DMS 273 (cell line): ENCODE measurements around the gene TMEM35B.
"Not testable (repeated sequence)": the region's sequence is repeated elsewhere in the genome, so short reads cannot be mapped to it uniquely, and the experiment has no call there.

Experiments used
- DNase-seq: peaks from one replicate; lab custom pipeline; 2025; ENCODE audit not compliant: unreplicated experiment; lab: John Stamatoyannopoulos, UW

The TMEM35B gene

DNA sequence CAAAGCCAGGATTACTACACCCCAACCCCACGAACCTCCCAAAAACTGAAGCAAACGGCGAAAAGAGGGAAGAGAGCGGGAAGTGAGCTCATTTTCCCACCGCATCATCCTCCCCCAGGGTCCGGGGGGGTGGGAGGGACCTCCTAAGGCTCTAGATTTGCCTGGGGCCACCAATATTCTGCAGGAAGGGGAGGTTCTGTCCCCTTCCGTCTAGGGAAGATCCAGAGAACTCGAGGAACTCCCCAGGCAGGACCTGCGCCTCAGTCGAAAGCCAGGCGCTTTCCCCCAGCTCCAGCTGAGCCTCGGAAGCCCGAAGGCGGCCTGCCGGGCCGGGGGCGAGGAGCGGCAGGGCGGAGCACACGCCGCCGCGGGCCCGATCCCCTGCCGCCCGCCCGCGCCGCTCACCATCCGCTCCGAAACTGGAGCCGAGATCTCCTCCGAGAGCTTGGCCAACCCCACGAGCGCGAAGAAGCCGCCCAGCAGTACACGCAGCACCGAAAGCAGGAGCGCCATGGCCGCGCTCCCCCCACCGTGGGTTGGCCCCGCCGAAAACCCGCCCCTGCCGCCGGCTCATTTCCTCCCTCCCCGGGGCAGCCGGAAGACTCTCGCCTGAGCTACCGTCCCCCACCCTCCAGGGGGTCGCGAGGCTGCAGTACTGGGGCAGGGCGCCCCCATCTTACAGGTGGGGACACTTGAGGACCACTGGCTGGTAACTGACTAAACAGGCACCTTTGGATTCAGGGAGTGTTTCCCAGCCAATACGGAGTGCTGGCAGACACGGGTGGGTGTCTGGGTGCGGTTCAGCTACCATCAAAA is at the start of gene TMEM35B:
TMEM35B (minus strand) TSS at position 555 of the 816 bp plus-strand sequence; CDS start at position 513, 42 bp downstream.
- DNase-seq, result peak; percentile 78

DNA sequence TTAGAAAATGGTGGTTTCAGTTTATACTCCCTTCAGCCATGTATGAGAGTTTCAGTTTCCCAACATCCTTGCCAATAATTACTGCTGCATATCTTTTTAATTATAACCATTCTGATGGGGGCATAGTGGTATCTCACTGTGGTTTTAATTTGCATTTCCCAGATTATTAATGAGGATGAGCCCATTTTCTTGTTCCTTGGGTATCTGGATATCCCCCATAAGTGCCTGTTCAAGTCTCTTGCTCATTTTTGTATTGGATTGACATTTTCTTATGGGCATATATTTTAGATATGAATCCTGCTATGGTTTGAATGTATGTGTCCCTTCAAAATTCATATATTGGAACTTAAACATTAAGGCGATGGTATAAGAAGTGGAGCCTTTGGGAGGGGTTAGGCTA is 48.2 kb upstream of the TMEM35B start:
- DNase-seq, result no peak

DNA sequence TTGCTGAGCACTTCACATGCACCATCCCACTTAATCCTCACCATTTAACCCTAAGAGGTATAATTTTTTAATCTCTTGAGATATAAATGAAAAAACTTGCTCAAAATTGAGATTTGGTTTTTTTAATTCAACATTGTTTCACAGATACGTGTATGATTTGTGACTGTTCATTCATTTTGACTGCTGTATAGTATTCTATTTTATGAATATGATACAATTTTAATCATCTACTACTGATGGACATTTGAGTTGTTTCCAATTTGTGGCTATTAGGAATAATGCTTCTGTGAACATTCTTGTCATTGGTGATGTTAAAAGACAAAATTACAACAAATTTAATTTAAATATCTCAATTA is 47.2 kb upstream of the TMEM35B start:
- no peak for DNase-seq

DNA sequence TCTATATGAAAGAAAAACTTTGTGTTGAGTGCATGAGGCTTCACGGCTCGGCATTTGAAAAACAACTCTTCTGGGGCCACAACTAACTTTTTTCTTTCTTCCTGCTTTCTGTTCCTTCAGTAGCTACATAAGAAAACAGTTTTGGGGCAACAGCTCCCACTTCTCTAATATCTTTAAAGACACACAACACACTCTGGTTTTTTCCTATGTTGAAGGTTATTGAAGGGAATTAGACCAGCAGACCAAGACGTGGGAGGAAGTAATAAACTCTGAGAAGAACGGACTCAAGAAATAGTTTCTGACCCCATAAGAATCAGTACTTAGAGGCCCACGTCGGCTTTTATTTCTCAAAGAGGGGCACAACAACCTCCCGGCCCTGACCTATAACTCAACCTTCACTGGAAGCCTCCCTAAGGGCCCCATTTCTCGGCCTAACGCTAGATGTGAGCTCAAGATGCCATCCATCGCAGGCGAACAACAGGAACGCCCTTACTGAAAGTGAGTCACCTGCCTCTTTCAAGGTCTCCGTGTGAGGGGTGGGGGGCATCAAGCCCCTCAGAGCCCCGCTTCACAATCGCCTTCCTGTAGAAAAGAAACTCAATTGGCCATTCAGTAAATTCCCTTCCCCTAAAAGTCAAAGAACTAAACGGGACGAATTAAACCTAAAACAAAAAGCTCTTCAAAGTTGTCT is 45.8 kb upstream of the TMEM35B start:
- DNase-seq, result peak; percentile 55

DNA sequence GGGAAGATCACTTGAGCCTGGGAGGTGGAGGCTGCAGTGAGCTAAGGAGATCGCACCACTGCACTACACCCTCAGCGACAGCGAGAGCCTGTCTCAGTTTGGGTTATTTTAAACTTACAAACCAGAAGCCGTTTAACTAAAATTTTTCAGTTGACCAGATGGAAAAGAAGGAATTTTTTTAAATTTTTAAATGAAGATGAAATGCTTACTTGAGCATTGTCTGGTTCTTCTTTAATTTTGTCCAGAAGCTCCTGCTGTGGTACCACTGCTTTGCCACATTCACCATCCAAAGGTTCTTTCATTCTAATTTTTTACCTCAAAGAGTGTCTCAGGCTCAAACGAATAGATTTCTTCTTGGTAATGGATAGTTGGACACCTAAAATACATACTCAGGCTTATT is 45.2 kb upstream of the TMEM35B start:
- DNase-seq, result no peak

DNA sequence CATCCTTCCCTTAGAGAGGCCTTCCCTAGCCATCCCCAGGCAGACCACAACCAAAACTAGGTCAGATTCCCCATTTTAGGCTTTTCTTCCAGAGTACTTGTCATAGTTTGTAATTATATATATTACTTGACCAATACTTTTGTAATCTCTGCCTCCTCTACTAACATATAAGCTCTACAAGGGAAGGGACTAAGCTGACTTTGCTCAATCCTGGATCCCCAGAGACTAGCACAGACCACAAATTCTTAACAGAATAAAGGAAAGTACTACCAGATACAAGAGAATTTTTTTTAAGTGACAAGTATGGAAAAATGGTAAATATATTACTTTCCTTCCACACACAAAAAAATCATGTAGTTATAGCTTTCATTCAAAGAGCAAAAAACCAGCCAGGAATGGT is 44.6 kb upstream of the TMEM35B start:
- no peak for DNase-seq

DNA sequence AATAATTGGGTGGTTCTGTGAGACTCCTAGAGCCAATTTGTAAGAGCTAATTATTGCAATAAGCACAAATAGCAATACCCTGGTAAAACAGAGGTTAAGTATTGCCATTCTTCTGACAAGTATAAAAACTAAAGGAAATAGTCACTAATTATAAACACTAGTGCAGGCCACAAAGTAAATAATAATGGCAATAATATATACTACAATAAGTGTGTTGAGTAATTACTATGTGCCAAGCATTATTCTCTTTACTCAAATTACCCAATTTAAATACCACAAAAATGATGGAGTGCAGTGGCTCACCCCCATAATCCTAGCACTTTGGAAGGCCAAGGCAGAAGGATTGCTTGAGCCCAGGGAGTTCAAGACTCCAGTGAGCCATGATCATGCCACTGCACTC is 31.3 kb upstream of the TMEM35B start:
- DNase-seq, result no peak

DNA sequence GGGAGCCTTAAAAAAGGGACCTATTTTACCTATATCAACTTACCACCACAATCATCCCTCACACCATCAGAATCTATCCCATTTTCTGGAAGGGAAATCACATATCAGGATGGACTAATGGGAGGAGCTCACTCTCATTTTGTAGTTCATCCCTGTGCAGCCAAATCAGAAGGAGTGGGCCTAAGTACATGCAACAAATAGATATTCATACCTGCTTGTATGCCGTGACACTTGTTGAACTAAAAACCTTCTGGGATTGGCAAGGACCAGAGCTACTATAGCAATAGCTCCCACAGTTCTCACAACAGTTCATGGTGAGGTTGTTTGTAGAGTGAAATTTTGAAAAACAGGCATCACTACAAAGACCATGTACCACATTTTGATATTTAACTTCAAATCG is 29.3 kb upstream of the TMEM35B start:
- DNase-seq, result no peak

DNA sequence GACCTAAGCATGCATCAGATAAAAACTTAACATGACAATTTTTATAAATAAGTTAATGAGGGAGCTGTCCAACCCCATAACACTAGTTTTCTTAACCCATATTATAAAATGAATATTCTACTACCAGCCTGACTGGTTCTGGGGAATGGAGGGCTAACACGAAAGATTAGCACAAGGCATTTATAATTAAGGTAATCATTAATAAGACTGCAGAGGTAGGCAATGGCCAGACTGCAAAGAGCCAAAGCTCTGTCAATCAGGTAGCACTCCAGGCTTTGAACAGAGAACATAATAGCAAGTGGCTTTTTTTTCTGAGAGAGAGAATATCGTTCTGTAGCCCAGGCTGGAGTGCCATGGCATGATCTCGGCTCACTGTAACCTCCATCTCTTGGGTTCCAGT is 20.6 kb upstream of the TMEM35B start:
- no peak for DNase-seq

DNA sequence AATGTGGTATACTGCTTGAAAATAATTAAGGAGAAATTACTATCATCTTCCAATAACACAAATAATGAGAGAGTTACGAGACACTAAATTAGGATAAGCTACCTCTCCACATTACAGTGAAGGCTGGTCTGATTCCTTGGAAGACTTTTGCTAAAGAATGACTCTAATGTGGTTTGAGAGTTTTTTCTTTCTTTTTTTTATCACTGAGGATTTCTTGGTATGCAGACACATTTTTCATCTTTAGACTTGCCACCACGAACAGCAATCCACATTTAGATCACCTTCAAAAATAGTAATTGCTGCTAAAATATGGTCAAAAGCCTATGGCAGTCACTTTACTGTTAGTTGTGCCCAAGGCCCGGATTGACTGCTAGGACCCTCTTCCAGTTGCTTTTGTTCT is 16.6 kb upstream of the TMEM35B start:
- DNase-seq, result no peak

DNA sequence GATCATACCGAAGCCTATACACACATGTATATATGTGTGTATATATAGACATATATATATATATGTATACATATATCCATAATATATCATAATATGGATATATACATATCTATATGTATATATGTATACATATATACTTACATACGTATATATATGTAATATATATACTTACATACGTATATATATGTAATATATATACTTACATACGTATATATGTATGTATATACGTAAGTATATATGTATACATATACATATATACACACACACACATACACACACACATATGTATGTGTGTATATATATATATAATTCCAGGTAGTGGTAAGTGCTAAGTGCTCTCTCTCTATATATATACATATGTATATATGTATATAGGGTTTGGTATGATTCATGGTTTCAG is 9.7 kb upstream of the TMEM35B start:
- no peak for DNase-seq

DNA sequence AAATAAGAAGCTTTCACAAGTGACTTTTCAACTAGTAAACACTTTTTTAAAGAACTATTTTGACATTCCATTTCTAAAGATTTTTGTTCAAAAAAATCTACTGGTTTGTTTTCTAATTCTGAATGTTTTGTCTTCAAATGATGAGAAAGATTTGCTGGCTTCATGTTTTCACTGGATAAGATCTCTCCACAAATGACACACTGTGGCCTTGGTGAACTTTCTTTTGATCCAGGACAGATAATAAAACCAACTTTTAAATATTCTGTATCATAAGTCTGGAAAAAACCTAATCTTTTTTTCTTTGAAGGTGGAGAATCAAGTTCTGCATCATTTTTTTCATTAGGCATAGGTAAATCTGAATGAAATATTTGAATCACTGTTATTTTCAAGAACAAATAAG is 3.4 kb upstream of the TMEM35B start:
- no peak for DNase-seq

DNA sequence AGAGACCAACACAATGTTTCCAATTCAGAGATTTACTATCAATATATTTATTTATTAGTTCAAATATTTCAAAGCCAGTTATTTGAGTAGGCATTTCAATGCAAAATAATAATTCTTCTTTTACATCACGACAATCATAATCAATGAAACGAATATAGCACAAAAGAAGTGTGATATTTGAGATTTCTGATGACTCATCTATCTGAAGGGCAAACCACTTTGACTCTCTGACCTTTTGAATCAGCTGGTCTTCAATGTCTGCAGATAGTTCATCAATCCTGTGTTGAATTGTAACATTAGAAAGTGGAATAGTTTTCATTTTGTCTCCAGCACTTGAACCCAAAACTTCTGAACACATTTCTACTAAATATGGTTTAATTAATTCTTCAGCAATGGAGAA is 3.0 kb upstream of the TMEM35B start:
- DNase-seq, result no peak

DNA sequence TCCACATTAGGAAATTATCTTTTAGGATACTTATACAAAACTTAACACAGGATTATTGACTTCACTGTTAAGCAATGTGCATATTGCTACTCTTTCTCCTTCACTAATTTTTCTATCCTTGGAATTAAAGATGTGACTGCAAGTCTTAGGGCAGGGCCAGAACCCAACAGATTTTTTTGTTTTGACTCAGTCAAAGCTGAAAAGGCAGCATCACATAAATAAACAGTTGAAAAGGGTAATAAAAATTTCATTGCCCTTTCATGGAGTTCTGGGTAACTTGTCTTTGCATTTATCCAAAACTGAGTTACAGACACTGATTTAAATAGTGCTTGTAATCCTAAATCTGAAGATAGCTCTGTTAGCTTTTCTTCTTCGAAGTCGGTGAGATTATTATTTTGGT is 1.9 kb upstream of the TMEM35B start:
- DNase-seq, result no peak

DNA sequence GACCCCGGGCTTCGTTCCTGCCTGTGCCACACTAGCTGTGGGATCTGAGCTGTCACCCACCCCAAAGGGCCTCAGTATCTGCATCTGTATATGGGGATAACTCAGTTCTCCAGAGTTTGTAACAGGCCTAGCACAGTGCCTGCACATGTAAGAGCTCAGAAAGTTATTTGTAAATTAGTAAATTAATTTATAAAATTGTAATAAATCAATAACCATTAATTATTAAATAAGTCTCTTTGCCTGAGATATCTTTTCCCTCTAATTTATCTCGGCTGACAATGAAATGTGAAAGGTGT is 410 bp upstream of the TMEM35B start:
- DNase-seq, result not testable (repeated sequence)

DNA sequence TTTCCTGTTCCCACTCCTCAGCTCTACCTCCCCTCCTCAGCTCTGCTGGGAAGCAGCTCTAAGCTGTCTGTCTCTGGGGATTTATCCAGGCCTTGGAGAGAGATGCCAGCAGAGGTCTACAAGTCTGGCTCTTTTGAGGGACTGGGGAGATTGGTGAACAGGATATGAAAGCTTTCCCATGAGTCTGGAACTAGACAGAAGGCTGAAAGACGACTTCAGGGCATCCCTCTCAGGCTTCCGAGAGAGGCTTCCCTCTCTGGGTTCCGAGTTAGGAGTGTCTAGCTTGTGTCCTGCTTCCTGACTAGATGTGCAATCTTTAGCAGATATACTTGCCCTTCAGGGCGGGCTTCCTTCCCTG is 733 bp downstream of the TMEM35B start:
- DNase-seq, result peak; percentile 62

DNA sequence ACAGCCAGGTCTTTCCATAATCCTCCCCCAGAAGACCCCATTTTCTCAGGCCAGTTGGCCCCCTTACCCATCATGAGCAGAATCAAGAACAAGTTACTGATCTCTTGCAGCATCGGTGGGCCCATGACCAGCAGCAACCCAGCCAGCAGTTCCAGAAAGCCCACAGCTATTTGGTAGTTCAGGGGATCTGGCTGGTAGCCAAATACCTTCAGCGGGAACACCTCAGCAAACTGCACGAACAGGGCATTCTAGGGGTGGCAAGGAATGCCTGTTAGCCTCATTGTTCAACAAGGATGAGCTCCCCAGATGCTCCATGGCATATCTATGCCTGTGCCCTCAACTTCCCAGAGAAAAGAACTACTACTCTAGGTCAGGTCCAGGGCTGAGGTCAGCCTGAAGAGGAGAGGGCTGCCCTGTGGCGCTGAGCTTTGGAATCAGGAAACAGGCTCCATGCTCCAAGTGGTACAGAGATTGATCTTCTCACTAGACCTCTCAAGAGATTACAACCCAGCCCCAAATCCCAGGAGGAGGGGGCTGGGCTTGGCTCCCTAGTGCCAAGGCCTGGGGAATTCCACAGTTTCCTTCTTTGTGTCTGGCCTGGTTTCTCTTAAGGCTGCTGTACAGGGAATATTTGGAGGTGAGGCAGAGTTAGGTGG is 1.3 kb downstream of the TMEM35B start:
- DNase-seq, result peak; percentile 22

DNA sequence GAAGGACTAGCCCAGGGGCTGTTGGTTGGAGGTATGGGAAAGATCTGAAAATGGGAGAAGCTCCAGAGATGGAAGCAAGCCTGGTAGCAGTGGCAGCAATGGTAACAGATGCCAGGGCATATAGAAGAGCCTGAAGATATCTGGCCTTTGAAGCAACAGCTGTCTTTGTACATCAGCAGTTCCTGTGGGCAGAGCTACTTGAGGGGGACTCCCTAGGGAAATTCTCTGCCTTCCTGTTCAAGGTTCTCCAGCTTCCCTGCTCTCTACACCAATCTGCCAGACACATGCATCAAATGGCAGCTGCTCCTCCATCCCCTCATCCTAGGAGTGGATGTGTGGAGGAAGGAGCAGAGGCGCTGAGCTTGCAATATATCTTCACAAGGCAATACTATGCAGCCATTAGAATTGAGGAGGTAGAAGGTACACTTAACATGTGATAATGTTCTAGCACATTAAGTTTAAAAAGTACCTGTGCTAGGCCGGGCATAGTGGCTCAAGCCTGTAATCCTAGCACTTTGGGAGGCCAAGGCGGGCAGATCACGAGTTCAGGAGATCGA is 2.2 kb downstream of the TMEM35B start:
- DNase-seq, result peak; percentile 91

DNA sequence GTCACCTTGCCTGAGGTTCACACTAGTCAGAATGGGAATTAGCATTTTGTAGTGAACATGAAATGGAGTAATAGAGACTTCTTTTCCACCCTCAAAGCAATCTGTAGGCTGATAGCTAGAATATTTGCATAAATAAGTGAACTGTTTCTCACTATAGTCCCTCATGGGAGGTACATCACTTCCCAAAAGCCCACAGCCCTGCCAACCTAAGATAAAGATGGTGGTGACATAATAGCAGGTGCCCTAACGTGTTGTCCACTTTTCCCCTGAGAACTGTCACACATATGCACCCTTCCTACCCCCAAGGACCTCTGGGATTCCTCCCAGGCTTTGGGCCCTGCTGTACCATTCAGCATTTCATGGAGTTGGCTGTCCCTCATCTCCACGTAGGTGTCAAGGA is 4.4 kb downstream of the TMEM35B start:
- DNase-seq, result no peak

DNA sequence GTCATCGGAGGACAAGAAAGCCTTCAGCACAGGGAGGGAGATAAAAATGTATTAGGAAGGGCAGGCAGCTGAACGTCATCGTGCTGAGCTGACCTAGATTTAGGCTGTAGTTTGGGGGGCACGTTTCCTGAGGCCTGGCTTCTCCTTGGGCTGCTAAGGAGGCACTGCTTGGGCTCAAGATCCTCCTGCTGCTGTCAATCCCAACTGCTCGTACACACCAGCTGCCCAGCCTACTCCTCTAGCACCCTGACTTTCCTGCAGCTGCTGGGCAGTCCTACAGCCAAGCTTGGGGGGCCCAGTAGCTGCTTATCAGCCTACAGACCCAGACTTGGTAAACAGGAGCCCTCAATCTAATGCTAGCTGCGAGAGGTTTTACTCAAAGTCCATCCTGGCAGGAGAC is 6.2 kb downstream of the TMEM35B start:
- no peak for DNase-seq

DNA sequence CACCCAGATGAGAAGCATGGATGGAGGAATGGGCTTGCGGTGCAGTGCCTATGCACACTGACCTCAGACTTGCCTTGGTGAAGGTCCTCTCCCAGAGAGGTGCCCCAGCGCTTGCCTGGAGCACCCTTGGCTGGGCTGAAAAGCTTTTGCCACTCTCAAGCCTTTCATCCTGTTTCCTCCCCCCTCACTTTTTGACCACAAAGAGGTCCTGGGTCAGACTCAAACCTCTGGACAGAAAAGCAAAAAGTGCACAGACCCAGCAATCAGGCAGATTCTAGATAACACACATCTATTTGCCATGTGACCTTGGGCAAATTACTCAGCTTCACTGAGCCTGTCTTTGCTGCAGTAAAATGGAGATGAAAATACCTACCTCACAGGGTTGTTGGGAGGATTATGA is 7.3 kb downstream of the TMEM35B start:
- DNase-seq, result no peak

DNA sequence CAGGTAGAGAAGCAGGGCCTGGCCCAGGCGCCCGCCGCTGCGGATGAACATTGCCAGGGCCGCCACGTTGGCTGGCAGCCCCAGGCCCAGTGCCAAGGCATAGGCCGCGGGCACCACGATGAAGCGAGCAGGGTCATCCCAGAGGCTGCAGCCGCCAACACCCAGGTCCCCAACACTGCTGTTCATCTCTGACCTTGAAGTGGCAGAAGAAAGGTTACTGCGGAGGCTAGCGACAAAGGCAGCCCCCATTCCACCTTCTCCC is 8.0 kb downstream of the TMEM35B start:
- no peak for DNase-seq
